GM23338 (cell line): Measurements from ENCODE around the gene ADGRF3. TPM values are rescaled to one million over a fixed set of nuclear protein-coding genes. Genes with fewer than 3 reads are reported as not detected.

Source experiments
- ATAC-seq: fragments of 200-7000 bp; cut with Tn5 transposase; 3 replicates; pipeline ENCODE4 v1.9.1; 2020
- DNase-seq: peaks from one replicate; pipeline ENCODE4 v3.0.0-alpha.2; 2015; ENCODE audit warnings: low spot score
- H2AFZ ChIP-seq: fragments of 200-600 bp; sonication (generic); 2 replicates; pipeline ENCODE4 v1.8.0; 2016; ENCODE audit warnings: antibody characterized with exemption, mild to moderate bottlenecking, moderate library complexity
- H3F3A ChIP-seq: fragments of 200-600 bp; sonication (generic); replicated peaks from 2 replicates; pipeline ENCODE4 v1.8.0; 2017; ENCODE audit warnings: antibody characterized with exemption, mixed run types, low read depth
- H3K27ac ChIP-seq: fragments of 200-600 bp; sonication (generic); 2 replicates; pipeline ENCODE4 v1.6.1; 2016; ENCODE audit warnings: low read depth
- H3K27me3 ChIP-seq: fragments of 200-600 bp; sonication (generic); 2 replicates; pipeline ENCODE4 v1.8.0; 2016; ENCODE audit warnings: mild to moderate bottlenecking, mixed run types, moderate library complexity; ENCODE audit not compliant: insufficient read depth
- H3K36me3 ChIP-seq: fragments of 200-600 bp; sonication (generic); 2 replicates; pipeline ENCODE4 v1.8.0; 2016; ENCODE audit warnings: mild to moderate bottlenecking; ENCODE audit not compliant: insufficient read depth
- H3K4me1 ChIP-seq: fragments of 200-600 bp; sonication (generic); 2 replicates; pipeline ENCODE4 v1.8.0; 2016; ENCODE audit warnings: mild to moderate bottlenecking, moderate library complexity; ENCODE audit not compliant: insufficient read depth
- H3K4me2 ChIP-seq: fragments of 200-600 bp; sonication (generic); 2 replicates; pipeline ENCODE4 v1.7.1; 2017; ENCODE audit warnings: mixed run types
- H3K4me3 ChIP-seq: fragments of 200-600 bp; sonication (generic); 2 replicates; pipeline ENCODE4 v1.6.1; 2016; ENCODE audit warnings: mixed run types
- H3K79me2 ChIP-seq: fragments of 200-600 bp; sonication (generic); replicated peaks from 2 replicates; pipeline ENCODE4 v1.8.0; 2017; ENCODE audit warnings: mild to moderate bottlenecking; ENCODE audit not compliant: insufficient read depth
- H3K9me2 ChIP-seq: fragments of 200-600 bp; sonication (generic); 2 replicates; pipeline ENCODE4 v1.8.0; 2017; ENCODE audit not compliant: insufficient read depth
- H4K20me1 ChIP-seq: fragments of 200-600 bp; sonication (generic); replicated peaks from 2 replicates; pipeline ENCODE4 v1.8.0; 2017; ENCODE audit warnings: mild to moderate bottlenecking; ENCODE audit not compliant: insufficient read depth
- H3K27ac Mint-ChIP-seq: 2 replicates; pipeline ENCODE4 v1.8.0; 2020; ENCODE audit warnings: inconsistent platforms, mild to moderate bottlenecking, moderate library complexity, mixed read lengths
- H3K27me3 Mint-ChIP-seq: 3 replicates; pipeline ENCODE4 v1.8.0; 2022; ENCODE audit warnings: low read depth, mild to moderate bottlenecking, moderate library complexity, mixed read lengths, inconsistent platforms; ENCODE audit not compliant: insufficient read depth, poor library complexity
- H3K36me3 Mint-ChIP-seq: 3 replicates; pipeline ENCODE4 v1.8.0; 2021; ENCODE audit warnings: low read depth, mild to moderate bottlenecking, inconsistent platforms, moderate library complexity, mixed read lengths
- H3K4me1 Mint-ChIP-seq: 3 replicates; pipeline ENCODE4 v1.8.0; 2020; ENCODE audit warnings: mild to moderate bottlenecking, inconsistent platforms, mixed read lengths
- H3K4me3 Mint-ChIP-seq: 3 replicates; pipeline ENCODE4 v1.8.0; 2021; ENCODE audit warnings: moderate library complexity, mild to moderate bottlenecking, inconsistent platforms, mixed read lengths
- H3K9me3 Mint-ChIP-seq: 3 replicates; pipeline ENCODE4 v1.8.0; 2020; ENCODE audit warnings: moderate library complexity, mild to moderate bottlenecking, inconsistent platforms, mixed read lengths
- JUNB ChIP-seq: IDR thresholded peaks from one replicate; pipeline ENCODE4 v1.6.1; 2016; ENCODE audit warnings: antibody characterized with exemption; ENCODE audit not compliant: unreplicated experiment
- POLR2AphosphoS5 ChIP-seq: IDR thresholded peaks from 2 replicates; pipeline ENCODE4 v1.6.1; 2016; ENCODE audit warnings: antibody characterized with exemption, low read depth
- STAT1 ChIP-seq: IDR thresholded peaks from one replicate; pipeline ENCODE4 v1.6.1; 2016; ENCODE audit warnings: antibody characterized with exemption; ENCODE audit not compliant: unreplicated experiment
- ZNF114 ChIP-seq: fragments of 250-450 bp; sonication (Bioruptor Pico); IDR thresholded peaks from 2 replicates; pipeline ENCODE4 v1.5.0; 2020; ENCODE audit warnings: mild to moderate bottlenecking, moderate library complexity
- ZNF331 ChIP-seq: fragments of 250-450 bp; sonication (Bioruptor Pico); IDR thresholded peaks from 2 replicates; pipeline ENCODE4 v1.5.0; 2020; ENCODE audit warnings: low read depth, mild to moderate bottlenecking, moderate library complexity
- polyA plus RNA-seq: library from polyadenylated mRNA; unstranded; fragments of >200 nt; fragmentation: Nextera tagmentation; extraction: Ambion mirVana; gene quantifications from 2 replicates; pipeline ENCODE4 v1.2.1, GENCODE V29; 2016
- total RNA-seq: library from RNA; depleted of rRNA; stranded (reverse); fragments of >200 nt; shearing (Covaris generic); gene quantifications from 2 replicates; pipeline ENCODE4 v1.2.3, GENCODE V29; 2014
- TF ChIP-seq, protein P1 (sequence below): IDR thresholded peaks from one replicate; pipeline ENCODE4 v1.6.1; 2018; ENCODE audit warnings: antibody characterized with exemption; ENCODE audit not compliant: unreplicated experiment
- TF ChIP-seq, protein P2 (sequence below): fragments of 250-450 bp; sonication (Bioruptor Pico); IDR thresholded peaks from 2 replicates; pipeline ENCODE4 v1.5.0; 2020; ENCODE audit warnings: mild to moderate bottlenecking, moderate library complexity
- TF ChIP-seq, protein P3 (sequence below), 2 experiments: fragments of 200-600 bp in 1 of 2; sonication (generic) in 1 of 2; conservative IDR thresholded peaks; 2 replicates each; pipeline versions ENCODE4 v1.5.1 to v1.6.1; 2016 to 2017; ENCODE audit warnings: antibody characterized with exemption in 2 of 2, low read depth in 2 of 2, mild to moderate bottlenecking in 2 of 2, moderate library complexity in 1 of 2

Gene ADGRF3
- total and polyA plus RNA-seq, 2 experiments from 2014 or later: 0.38 to 0.39 TPM

DNA sequence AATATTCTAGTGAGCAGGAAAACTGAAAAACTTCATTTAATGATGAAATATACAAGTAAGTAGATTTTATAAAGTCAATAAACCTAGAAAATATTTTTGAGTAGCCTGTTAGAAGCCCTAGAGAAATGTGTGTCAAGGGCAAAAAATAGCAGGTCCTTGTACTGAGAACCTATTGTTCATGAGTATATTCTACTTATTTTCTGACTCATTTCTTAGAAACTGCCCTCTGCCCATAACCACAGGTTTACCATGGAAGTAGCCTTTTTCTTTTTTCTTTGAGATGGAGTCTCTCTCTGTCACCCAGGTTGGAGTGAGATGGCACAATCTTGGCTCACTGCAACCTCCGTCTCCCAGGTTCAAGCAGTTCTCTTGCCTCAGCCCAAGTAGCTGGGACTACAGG, 20.1 kb downstream of the ADGRF3 start:
- no peak overlapping the region for H3K4me3 ChIP-seq
- no peak overlapping the region for H3K4me3 Mint-ChIP-seq
- TF ChIP-seq ZNF331 (CRISPR knock-in tag): no peak
- no peak for TF ChIP-seq JUNB
- TF ChIP-seq, protein P1, sequence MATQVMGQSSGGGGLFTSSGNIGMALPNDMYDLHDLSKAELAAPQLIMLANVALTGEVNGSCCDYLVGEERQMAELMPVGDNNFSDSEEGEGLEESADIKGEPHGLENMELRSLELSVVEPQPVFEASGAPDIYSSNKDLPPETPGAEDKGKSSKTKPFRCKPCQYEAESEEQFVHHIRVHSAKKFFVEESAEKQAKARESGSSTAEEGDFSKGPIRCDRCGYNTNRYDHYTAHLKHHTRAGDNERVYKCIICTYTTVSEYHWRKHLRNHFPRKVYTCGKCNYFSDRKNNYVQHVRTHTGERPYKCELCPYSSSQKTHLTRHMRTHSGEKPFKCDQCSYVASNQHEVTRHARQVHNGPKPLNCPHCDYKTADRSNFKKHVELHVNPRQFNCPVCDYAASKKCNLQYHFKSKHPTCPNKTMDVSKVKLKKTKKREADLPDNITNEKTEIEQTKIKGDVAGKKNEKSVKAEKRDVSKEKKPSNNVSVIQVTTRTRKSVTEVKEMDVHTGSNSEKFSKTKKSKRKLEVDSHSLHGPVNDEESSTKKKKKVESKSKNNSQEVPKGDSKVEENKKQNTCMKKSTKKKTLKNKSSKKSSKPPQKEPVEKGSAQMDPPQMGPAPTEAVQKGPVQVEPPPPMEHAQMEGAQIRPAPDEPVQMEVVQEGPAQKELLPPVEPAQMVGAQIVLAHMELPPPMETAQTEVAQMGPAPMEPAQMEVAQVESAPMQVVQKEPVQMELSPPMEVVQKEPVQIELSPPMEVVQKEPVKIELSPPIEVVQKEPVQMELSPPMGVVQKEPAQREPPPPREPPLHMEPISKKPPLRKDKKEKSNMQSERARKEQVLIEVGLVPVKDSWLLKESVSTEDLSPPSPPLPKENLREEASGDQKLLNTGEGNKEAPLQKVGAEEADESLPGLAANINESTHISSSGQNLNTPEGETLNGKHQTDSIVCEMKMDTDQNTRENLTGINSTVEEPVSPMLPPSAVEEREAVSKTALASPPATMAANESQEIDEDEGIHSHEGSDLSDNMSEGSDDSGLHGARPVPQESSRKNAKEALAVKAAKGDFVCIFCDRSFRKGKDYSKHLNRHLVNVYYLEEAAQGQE: no peak
- no peak for TF ChIP-seq ZNF114 (CRISPR knock-in tag)
- TF ChIP-seq POLR2AphosphoS5: no peak
- TF ChIP-seq, protein P2, sequence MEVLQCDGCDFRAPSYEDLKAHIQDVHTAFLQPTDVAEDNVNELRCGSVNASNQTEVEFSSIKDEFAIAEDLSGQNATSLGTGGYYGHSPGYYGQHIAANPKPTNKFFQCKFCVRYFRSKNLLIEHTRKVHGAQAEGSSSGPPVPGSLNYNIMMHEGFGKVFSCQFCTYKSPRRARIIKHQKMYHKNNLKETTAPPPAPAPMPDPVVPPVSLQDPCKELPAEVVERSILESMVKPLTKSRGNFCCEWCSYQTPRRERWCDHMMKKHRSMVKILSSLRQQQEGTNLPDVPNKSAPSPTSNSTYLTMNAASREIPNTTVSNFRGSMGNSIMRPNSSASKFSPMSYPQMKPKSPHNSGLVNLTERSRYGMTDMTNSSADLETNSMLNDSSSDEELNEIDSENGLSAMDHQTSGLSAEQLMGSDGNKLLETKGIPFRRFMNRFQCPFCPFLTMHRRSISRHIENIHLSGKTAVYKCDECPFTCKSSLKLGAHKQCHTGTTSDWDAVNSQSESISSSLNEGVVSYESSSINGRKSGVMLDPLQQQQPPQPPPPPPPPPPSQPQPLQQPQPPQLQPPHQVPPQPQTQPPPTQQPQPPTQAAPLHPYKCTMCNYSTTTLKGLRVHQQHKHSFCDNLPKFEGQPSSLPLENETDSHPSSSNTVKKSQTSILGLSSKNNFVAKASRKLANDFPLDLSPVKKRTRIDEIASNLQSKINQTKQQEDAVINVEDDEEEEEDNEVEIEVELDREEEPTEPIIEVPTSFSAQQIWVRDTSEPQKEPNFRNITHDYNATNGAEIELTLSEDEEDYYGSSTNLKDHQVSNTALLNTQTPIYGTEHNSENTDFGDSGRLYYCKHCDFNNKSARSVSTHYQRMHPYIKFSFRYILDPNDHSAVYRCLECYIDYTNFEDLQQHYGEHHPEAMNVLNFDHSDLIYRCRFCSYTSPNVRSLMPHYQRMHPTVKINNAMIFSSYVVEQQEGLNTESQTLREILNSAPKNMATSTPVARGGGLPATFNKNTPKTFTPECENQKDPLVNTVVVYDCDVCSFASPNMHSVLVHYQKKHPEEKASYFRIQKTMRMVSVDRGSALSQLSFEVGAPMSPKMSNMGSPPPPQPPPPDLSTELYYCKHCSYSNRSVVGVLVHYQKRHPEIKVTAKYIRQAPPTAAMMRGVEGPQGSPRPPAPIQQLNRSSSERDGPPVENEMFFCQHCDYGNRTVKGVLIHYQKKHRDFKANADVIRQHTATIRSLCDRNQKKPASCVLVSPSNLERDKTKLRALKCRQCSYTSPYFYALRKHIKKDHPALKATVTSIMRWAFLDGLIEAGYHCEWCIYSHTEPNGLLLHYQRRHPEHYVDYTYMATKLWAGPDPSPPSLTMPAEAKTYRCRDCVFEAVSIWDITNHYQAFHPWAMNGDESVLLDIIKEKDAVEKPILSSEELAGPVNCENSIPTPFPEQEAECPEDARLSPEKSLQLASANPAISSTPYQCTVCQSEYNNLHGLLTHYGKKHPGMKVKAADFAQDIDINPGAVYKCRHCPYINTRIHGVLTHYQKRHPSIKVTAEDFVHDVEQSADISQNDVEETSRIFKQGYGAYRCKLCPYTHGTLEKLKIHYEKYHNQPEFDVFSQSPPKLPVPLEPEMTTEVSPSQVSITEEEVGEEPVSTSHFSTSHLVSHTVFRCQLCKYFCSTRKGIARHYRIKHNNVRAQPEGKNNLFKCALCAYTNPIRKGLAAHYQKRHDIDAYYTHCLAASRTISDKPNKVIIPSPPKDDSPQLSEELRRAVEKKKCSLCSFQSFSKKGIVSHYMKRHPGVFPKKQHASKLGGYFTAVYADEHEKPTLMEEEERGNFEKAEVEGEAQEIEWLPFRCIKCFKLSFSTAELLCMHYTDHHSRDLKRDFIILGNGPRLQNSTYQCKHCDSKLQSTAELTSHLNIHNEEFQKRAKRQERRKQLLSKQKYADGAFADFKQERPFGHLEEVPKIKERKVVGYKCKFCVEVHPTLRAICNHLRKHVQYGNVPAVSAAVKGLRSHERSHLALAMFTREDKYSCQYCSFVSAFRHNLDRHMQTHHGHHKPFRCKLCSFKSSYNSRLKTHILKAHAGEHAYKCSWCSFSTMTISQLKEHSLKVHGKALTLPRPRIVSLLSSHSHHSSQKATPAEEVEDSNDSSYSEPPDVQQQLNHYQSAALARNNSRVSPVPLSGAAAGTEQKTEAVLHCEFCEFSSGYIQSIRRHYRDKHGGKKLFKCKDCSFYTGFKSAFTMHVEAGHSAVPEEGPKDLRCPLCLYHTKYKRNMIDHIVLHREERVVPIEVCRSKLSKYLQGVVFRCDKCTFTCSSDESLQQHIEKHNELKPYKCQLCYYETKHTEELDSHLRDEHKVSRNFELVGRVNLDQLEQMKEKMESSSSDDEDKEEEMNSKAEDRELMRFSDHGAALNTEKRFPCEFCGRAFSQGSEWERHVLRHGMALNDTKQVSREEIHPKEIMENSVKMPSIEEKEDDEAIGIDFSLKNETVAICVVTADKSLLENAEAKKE (CRISPR knock-in tag): no peak
- TF ChIP-seq, protein P3, sequence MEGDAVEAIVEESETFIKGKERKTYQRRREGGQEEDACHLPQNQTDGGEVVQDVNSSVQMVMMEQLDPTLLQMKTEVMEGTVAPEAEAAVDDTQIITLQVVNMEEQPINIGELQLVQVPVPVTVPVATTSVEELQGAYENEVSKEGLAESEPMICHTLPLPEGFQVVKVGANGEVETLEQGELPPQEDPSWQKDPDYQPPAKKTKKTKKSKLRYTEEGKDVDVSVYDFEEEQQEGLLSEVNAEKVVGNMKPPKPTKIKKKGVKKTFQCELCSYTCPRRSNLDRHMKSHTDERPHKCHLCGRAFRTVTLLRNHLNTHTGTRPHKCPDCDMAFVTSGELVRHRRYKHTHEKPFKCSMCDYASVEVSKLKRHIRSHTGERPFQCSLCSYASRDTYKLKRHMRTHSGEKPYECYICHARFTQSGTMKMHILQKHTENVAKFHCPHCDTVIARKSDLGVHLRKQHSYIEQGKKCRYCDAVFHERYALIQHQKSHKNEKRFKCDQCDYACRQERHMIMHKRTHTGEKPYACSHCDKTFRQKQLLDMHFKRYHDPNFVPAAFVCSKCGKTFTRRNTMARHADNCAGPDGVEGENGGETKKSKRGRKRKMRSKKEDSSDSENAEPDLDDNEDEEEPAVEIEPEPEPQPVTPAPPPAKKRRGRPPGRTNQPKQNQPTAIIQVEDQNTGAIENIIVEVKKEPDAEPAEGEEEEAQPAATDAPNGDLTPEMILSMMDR (conservative IDR thresholded peaks at IDR 0.05; ENCODE audit: low read depth in 2 of 2): no peak
- no peak for TF ChIP-seq STAT1
- H3F3A ChIP-seq: no peaks in the 10 kb centered on the region
- peaks cover 5% of the 10 kb centered on the region; the same call in 1 of the 3 replicates for H3K4me1 Mint-ChIP-seq
- no peaks in the 10 kb centered on the region for H3K36me3 Mint-ChIP-seq
- no peaks in the 10 kb centered on the region for H3K27me3 ChIP-seq
- H3K27ac ChIP-seq: no peak overlapping the region
- no peaks in the 10 kb centered on the region for H3K9me3 Mint-ChIP-seq
- no peaks in the 10 kb centered on the region for H3K4me1 ChIP-seq
- DNase-seq (no peak), ATAC-seq (no peak)
- H3K36me3 ChIP-seq: no peaks in the 10 kb centered on the region
- H4K20me1 ChIP-seq: no peaks in the 10 kb centered on the region
- H2AFZ ChIP-seq: no peak overlapping the region
- peaks cover 7% of the 10 kb centered on the region for H3K27me3 Mint-ChIP-seq
- H3K4me2 ChIP-seq: no peak overlapping the region
- H3K79me2 ChIP-seq: no peaks in the 10 kb centered on the region
- no peaks in the 10 kb centered on the region for H3K9me2 ChIP-seq
- H3K27ac Mint-ChIP-seq: no peak overlapping the region
